ENCODE results near the gene VPS37B.

Gene VPS37B

GRCh38 chr12:122860040-122860853 lies 35.7 kb downstream of the VPS37B start:
- Histone ChIP-seq H3K9ac (ENCODE audit: low read depth, low read length) (no peak overlapping the region), H3K9me3 (ENCODE audit: insufficient read depth, low read depth, low read length) (no peaks in the 10 kb centered on the region), H3K36me3 (ENCODE audit: insufficient read depth, low read depth, low read length) (no peaks in the 10 kb centered on the region), H3K4me1 (ENCODE audit: insufficient read depth, low read length) (no peaks in the 10 kb centered on the region), H3K27me3 (ENCODE audit: insufficient read depth, low read length) (no peaks in the 10 kb centered on the region), H3K27ac (ENCODE audit: low read length) (no peak overlapping the region), H3K4me3 (ENCODE audit: low read length) (no peak overlapping the region)

GRCh38 chr12:122859303-122860039 lies 36.5 kb downstream of the VPS37B start:
- H3K36me3 ChIP-seq (ENCODE audit: insufficient read depth, low read depth, low read length) = no peaks in the 10 kb centered on the region
- H3K4me1 ChIP-seq (ENCODE audit: insufficient read depth, low read length) = no peaks in the 10 kb centered on the region

GRCh38 chr12:122858591-122859302 lies 37.2 kb downstream of the VPS37B start:
- H3K9me3 ChIP-seq (ENCODE audit: insufficient read depth, low read depth, low read length) = no peaks in the 10 kb centered on the region
- H3K4me3 ChIP-seq (ENCODE audit: low read length) = no peak overlapping the region
- no peak overlapping the region for H3K27ac ChIP-seq (ENCODE audit: low read length)
- no peaks in the 10 kb centered on the region for H3K36me3 ChIP-seq (ENCODE audit: insufficient read depth, low read depth, low read length)
- no peaks in the 10 kb centered on the region for H3K27me3 ChIP-seq (ENCODE audit: insufficient read depth, low read length)
- no peak overlapping the region for H3K9ac ChIP-seq (ENCODE audit: low read depth, low read length)
- no peaks in the 10 kb centered on the region for H3K4me1 ChIP-seq (ENCODE audit: insufficient read depth, low read length)

More at GRCh38 chr12:122859303-122860039, 36.5 kb downstream of the VPS37B start:
- Histone ChIP-seq H3K4me3 (ENCODE audit: low read length) (no peak overlapping the region), H3K27ac (ENCODE audit: low read length) (no peak overlapping the region), H3K9ac (ENCODE audit: low read depth, low read length) (no peak overlapping the region), H3K9me3 (ENCODE audit: insufficient read depth, low read depth, low read length) (no peaks in the 10 kb centered on the region), H3K27me3 (ENCODE audit: insufficient read depth, low read length) (no peaks in the 10 kb centered on the region)

GRCh38 chr12:122858171-122858570 lies 37.8 kb downstream of the VPS37B start:
- Histone ChIP-seq H3K9ac (ENCODE audit: low read depth, low read length) (no peak overlapping the region), H3K36me3 (ENCODE audit: insufficient read depth, low read depth, low read length) (no peaks in the 10 kb centered on the region), H3K27me3 (ENCODE audit: insufficient read depth, low read length) (no peaks in the 10 kb centered on the region)

GRCh38 chr12:122856999-122857671 lies 38.8 kb downstream of the VPS37B start:
- Histone ChIP-seq H3K36me3 (ENCODE audit: insufficient read depth, low read depth, low read length) (no peaks in the 10 kb centered on the region), H3K9ac (ENCODE audit: low read depth, low read length) (no peak overlapping the region), H3K4me1 (ENCODE audit: insufficient read depth, low read length) (no peaks in the 10 kb centered on the region), H3K27ac (ENCODE audit: low read length) (no peak overlapping the region), H3K9me3 (ENCODE audit: insufficient read depth, low read depth, low read length) (no peaks in the 10 kb centered on the region), H3K27me3 (ENCODE audit: insufficient read depth, low read length) (no peaks in the 10 kb centered on the region), H3K4me3 (ENCODE audit: low read length) (no peak overlapping the region)

More at GRCh38 chr12:122858171-122858570, 37.8 kb downstream of the VPS37B start:
- Histone ChIP-seq H3K4me1 (ENCODE audit: insufficient read depth, low read length) (no peaks in the 10 kb centered on the region), H3K4me3 (ENCODE audit: low read length) (no peak overlapping the region), H3K9me3 (ENCODE audit: insufficient read depth, low read depth, low read length) (no peaks in the 10 kb centered on the region), H3K27ac (ENCODE audit: low read length) (no peak overlapping the region)

GRCh38 chr12:122855928-122856831 lies 39.7 kb downstream of the VPS37B start:
- Histone ChIP-seq H3K36me3 (ENCODE audit: insufficient read depth, low read depth, low read length) (no peaks in the 10 kb centered on the region), H3K4me1 (ENCODE audit: insufficient read depth, low read length) (no peaks in the 10 kb centered on the region), H3K9me3 (ENCODE audit: insufficient read depth, low read depth, low read length) (no peaks in the 10 kb centered on the region), H3K27me3 (ENCODE audit: insufficient read depth, low read length) (no peaks in the 10 kb centered on the region), H3K9ac (ENCODE audit: low read depth, low read length) (no peak overlapping the region), H3K4me3 (ENCODE audit: low read length) (no peak overlapping the region), H3K27ac (ENCODE audit: low read length) (no peak overlapping the region)

GRCh38 chr12:122855071-122855829 lies 40.7 kb downstream of the VPS37B start:
- no peaks in the 10 kb centered on the region for H3K27me3 ChIP-seq (ENCODE audit: insufficient read depth, low read length)
- H3K27ac ChIP-seq (ENCODE audit: low read length) = no peak overlapping the region
- no peaks in the 10 kb centered on the region for H3K36me3 ChIP-seq (ENCODE audit: insufficient read depth, low read depth, low read length)
- no peak overlapping the region for H3K4me3 ChIP-seq (ENCODE audit: low read length)
- H3K9me3 ChIP-seq (ENCODE audit: insufficient read depth, low read depth, low read length) = no peaks in the 10 kb centered on the region
- no peak overlapping the region for H3K9ac ChIP-seq (ENCODE audit: low read depth, low read length)
- no peaks in the 10 kb centered on the region for H3K4me1 ChIP-seq (ENCODE audit: insufficient read depth, low read length)

- Histone ChIP-seq H3K27me3 (ENCODE audit: insufficient read depth, low read length) (no peaks in the 10 kb centered on the region), H3K36me3 (ENCODE audit: insufficient read depth, low read depth, low read length) (no peaks in the 10 kb centered on the region), H3K9me3 (ENCODE audit: insufficient read depth, low read depth, low read length) (no peaks in the 10 kb centered on the region), H3K4me1 (ENCODE audit: insufficient read depth, low read length) (no peaks in the 10 kb centered on the region), H3K9ac (ENCODE audit: low read depth, low read length) (no peak overlapping the region), H3K4me3 (ENCODE audit: low read length) (no peak overlapping the region), H3K27ac (ENCODE audit: low read length) (no peak overlapping the region)
Measured at GRCh38 chr12:122854554-122854953, 41.4 kb downstream of the VPS37B start.

GRCh38 chr12:122853582-122854245 lies 42.2 kb downstream of the VPS37B start:
- Histone ChIP-seq H3K9ac (ENCODE audit: low read depth, low read length) (no peak overlapping the region), H3K4me1 (ENCODE audit: insufficient read depth, low read length) (no peaks in the 10 kb centered on the region), H3K27ac (ENCODE audit: low read length) (no peak overlapping the region), H3K27me3 (ENCODE audit: insufficient read depth, low read length) (no peaks in the 10 kb centered on the region), H3K36me3 (ENCODE audit: insufficient read depth, low read depth, low read length) (no peaks in the 10 kb centered on the region), H3K4me3 (ENCODE audit: low read length) (no peak overlapping the region), H3K9me3 (ENCODE audit: insufficient read depth, low read depth, low read length) (no peaks in the 10 kb centered on the region)

Data from iPS-20b (cell line).